ENCODE results near the gene GMFB.

- TF ChIP-seq POLR2A (IDR thresholded peaks at IDR 0.05; ENCODE audit: low read length) (no peak), ELK1 (IDR thresholded peaks at IDR 0.05; ENCODE audit: low read depth, low read length) (no peak), CTCF (IDR thresholded peaks at IDR 0.05) (no peak), BHLHE40 (IDR thresholded peaks at IDR 0.05; ENCODE audit: low read depth, low read length) (no peak), KDM5A (IDR thresholded peaks at IDR 0.05) (no peak), ZNF302 (CRISPR knock-in tag; IDR thresholded peaks at IDR 0.05) (no peak), EP300 (IDR thresholded peaks at IDR 0.05) (no peak)
Measured at GRCh38 chr14:54489731-54490444, 1.1 kb upstream of the GMFB start.

Measured in A549 (cell line).